ENCODE results near the gene LDHB. TPM values are rescaled to one million over a fixed set of nuclear protein-coding genes. Genes with fewer than 3 reads are reported as not detected.

Gene LDHB
- total RNA-seq (2022), result 715 and 788 TPM in 2 replicates
- percentile 99 among the genes with signal in this experiment for Bru-seq, nascent RNA
- percentile 100 among the genes with signal in this experiment for BruChase-seq, experiment 1, labeled RNA remaining after a 6-hour chase
- percentile 100 among the genes with signal in this experiment for BruChase-seq, experiment 2, labeled RNA remaining after a 2-hour chase
- long read RNA-seq, transcript LDHB-201 (8 exons, 1,303 nt), result major isoform, 879 of 958 reads
- long read RNA-seq, partial matches to known transcripts, result 25 of 958 reads
- long read RNA-seq, other reads (novel, unspliced or antisense), result 50 of 958 reads

DNA sequence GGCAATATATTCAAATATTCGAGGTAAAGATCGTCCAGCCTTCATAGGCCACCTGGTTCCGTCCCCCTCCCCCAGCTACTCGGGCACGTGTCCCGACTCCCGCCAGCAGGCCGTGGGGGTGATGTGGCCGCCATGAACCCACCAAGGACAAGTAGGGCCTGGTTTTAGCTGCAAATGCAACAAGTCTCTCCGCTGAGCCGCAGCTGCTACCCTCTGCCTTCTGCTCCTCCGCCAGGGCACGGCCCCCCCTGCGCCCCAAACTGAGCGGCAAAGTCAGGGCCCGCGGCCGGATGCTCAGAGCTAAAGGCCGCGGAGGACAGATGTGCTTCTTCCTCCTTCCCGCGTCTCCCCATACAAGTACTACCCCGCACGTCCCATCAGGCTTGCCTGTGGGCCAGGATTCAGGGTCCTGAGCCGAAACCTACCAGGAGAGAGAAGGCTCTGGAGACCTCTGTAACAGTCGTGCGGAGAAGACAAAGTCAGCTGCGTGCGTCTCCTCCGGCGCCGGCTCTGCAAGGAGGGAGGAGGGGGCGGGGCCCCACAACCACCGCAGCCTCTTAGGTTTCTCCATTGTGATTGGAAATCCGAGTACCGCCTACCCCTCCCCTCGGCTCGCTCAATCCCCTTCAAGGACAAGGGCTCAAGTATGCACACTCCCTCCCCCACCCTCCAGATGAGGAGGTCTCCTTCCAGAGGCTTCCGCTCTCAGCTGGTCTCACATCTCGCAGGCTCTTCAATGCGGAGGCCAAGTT lies at the start of gene LDHB:
LDHB (minus strand) TSS at position 517 of the 752 bp plus-strand sequence. CDS start 3,171 bp downstream, outside the sequence.
- TF ChIP-seq CTCF (IDR thresholded peaks at IDR 0.05; ENCODE audit: unreplicated experiment), result no peak
- Mint-ChIP-seq H3K27ac (ENCODE audit: low read depth, unreplicated experiment) (peak within 1 kb of the TSS; percentile 86), H3K27me3 (ENCODE audit: insufficient read depth, unreplicated experiment) (no peaks in the 10 kb centered on the region), H3K4me1 (ENCODE audit: insufficient read depth, unreplicated experiment) (peaks cover 26% of the 10 kb centered on the region), H3K4me3 (ENCODE audit: unreplicated experiment) (peak within 1 kb of the TSS; percentile 89), H3K9me3 (ENCODE audit: unreplicated experiment) (no peaks in the 10 kb centered on the region), H3K36me3 (ENCODE audit: insufficient read depth, unreplicated experiment) (peaks cover 33% of the 10 kb centered on the region)
- BruUV-seq (replicated peaks), result no TSS peak
- peak; percentile 94 for DNase-seq (ENCODE audit: unreplicated experiment)
- ChIA-PET POLR2A (interaction anchor here (0.6 to 2.6 kb wide), 32 partner anchors 8 to 413 kb away, joined by 3 to 27 read pairs (median 5); partner anchors contain the start of genes CMAS, GOLT1B, GYS2 and RECQL), CTCF (interaction anchor here (0.6 to 1.5 kb wide), 6 partner anchors 9 to 385 kb away, joined by 3 to 7 read pairs (median 3); no protein-coding TSS in a partner anchor)
- intact Hi-C loops (cut with micrococcal nuclease), result loop anchor here (1.0 to 5.0 kb wide), 2 partner anchors 130 to 156 kb away; partner anchors contain the start of genes GOLT1B, RECQL and SPX

- Mint-ChIP-seq H3K9me3 (ENCODE audit: unreplicated experiment) (no peaks in the 10 kb centered on the region), H3K27me3 (ENCODE audit: insufficient read depth, unreplicated experiment) (peaks cover 15% of the 10 kb centered on the region), H3K36me3 (ENCODE audit: insufficient read depth, unreplicated experiment) (no peaks in the 10 kb centered on the region), H3K4me3 (ENCODE audit: unreplicated experiment) (no peak overlapping the region), H3K27ac (ENCODE audit: low read depth, unreplicated experiment) (no peak overlapping the region), H3K4me1 (ENCODE audit: insufficient read depth, unreplicated experiment) (no peaks in the 10 kb centered on the region)
- BruUV-seq (replicated peaks), result no TSS peak
- ChIA-PET CTCF (interaction anchor here (0.7 to 1.2 kb wide), 4 partner anchors 21 to 1181 kb away, joined by 3 to 4 read pairs (median 3); no protein-coding TSS in a partner anchor), POLR2A (interaction anchor here (0.6 to 1.2 kb wide), 2 partner anchors 280 to 327 kb away, joined by 3 read pairs; no protein-coding TSS in a partner anchor)
- TF ChIP-seq CTCF (IDR thresholded peaks at IDR 0.05; ENCODE audit: unreplicated experiment), result no peak
- intact Hi-C loops (cut with micrococcal nuclease), result no loop called here
- no peak for DNase-seq (ENCODE audit: unreplicated experiment)
These were observed 47.2 kb upstream of the LDHB start for GRCh38 chr12:21704847-21705246.

- Mint-ChIP-seq H3K27me3 (ENCODE audit: insufficient read depth, unreplicated experiment) (no peaks in the 10 kb centered on the region), H3K4me3 (ENCODE audit: unreplicated experiment) (no peak overlapping the region), H3K36me3 (ENCODE audit: insufficient read depth, unreplicated experiment) (no peaks in the 10 kb centered on the region), H3K4me1 (ENCODE audit: insufficient read depth, unreplicated experiment) (peaks cover 5% of the 10 kb centered on the region), H3K27ac (ENCODE audit: low read depth, unreplicated experiment) (no peak overlapping the region), H3K9me3 (ENCODE audit: unreplicated experiment) (no peaks in the 10 kb centered on the region)
- intact Hi-C loops (cut with micrococcal nuclease), result loop anchor here (10.0 kb wide), 1 partner anchor 635 kb away; the partner anchor contains the start of gene ST8SIA1
- POLR2A ChIA-PET, result interaction anchor here (0.6 kb wide), 2 partner anchors 16 to 347 kb away, joined by 3 read pairs; no protein-coding TSS in a partner anchor
- CTCF ChIA-PET, result interaction anchor here (0.6 to 10.3 kb wide), 16 partner anchors 9 to 388 kb away, joined by 3 to 236 read pairs (median 4); no protein-coding TSS in a partner anchor
- no peak for TF ChIP-seq CTCF (IDR thresholded peaks at IDR 0.05; ENCODE audit: unreplicated experiment)
- no TSS peak for BruUV-seq (replicated peaks)
- DNase-seq (ENCODE audit: unreplicated experiment), result no peak
These were observed 42.2 kb upstream of the LDHB start for GRCh38 chr12:21699851-21700250.
